Heart left ventricle (tissue), 16 donors: ENCODE measurements around the gene CACNA1D. TPM values are rescaled to one million over a fixed set of nuclear protein-coding genes. Genes with fewer than 3 reads are reported as not detected.

Experiments
- ATAC-seq, 4 donors: fragments of 200-7000 bp; cut with Tn5 transposase; one replicate each; pipeline ENCODE4 v1.9.1; 2020 to 2022; ENCODE audit warnings: moderate library complexity in 4 of 4, mild to moderate bottlenecking in 3 of 4, moderate number of reproducible peaks in 1 of 4
- DNase-seq, 5 donors: peaks; one replicate each; pipeline ENCODE4 v3.0.0-alpha.2; 2020
- H3K27ac ChIP-seq, 12 donors: fragments of 200-600 bp; sonication (generic) in 4 of 12; one replicate each; pipeline versions ENCODE4 v1.5.0 to v1.8.0; 2016 to 2022; ENCODE audit warnings: mild to moderate bottlenecking in 2 of 12
- H3K27me3 ChIP-seq, 9 donors: fragments of 200-600 bp; sonication (generic) in 2 of 9; one replicate each; pipeline versions ENCODE4 v1.5.1 to v1.8.0; 2016 to 2022; ENCODE audit warnings: mild to moderate bottlenecking in 3 of 9
- H3K36me3 ChIP-seq, 9 donors: fragments of 200-600 bp; sonication (generic) in 2 of 9; one replicate each; pipeline versions ENCODE4 v1.5.0 to v1.8.0; 2018 to 2022; ENCODE audit warnings: mild to moderate bottlenecking in 2 of 9
- H3K4me1 ChIP-seq, 12 donors: fragments of 200-600 bp; sonication (generic) in 4 of 12; one replicate each; pipeline versions ENCODE4 v1.5.0 to v1.8.0; 2016 to 2022; ENCODE audit warnings: mild to moderate bottlenecking in 3 of 12
- H3K4me3 ChIP-seq, 12 donors: fragments of 200-600 bp; sonication (generic) in 4 of 12; one replicate each; pipeline versions ENCODE4 v1.5.0 to v1.8.0; 2017 to 2022; ENCODE audit warnings: mild to moderate bottlenecking in 9 of 12, moderate library complexity in 4 of 12
- H3K9me3 ChIP-seq, 12 donors: fragments of 200-600 bp; sonication (generic) in 4 of 12; one replicate each; pipeline versions ENCODE4 v1.5.0 to v1.8.0; 2016 to 2022; ENCODE audit warnings: mild to moderate bottlenecking in 1 of 12
- POLR2A ChIP-seq, 2 donors: fragments of 450-650 bp; IDR thresholded peaks; one replicate each; pipeline ENCODE4 v1.6.1; 2017; ENCODE audit warnings: antibody characterized with exemption in 2 of 2, mild to moderate bottlenecking in 2 of 2, moderate library complexity in 2 of 2
- WGBS, 4 donors: extraction: QIAGEN DNeasy Blood & Tissue Kit in 2 of 4; methylation state at CpG; one replicate each; pipeline versions ENCODE4 v1.1.5 to v1.1.7; 2013 to 2018; 5-methylcytosine and 5-hydroxymethylcytosine counted together
- intact Hi-C, 10 donors: fragments of 100-400 bp; cut with DNase I; formaldehyde crosslinking; loops; one replicate each; pipeline versions ENCODE4 v1.11.1 to v1.14.2; 2022
- polyA plus RNA-seq, 2 donors: library from polyadenylated mRNA; stranded (reverse); fragments of 200-250 nt; gene quantifications; one replicate each; pipeline ENCODE4 v1.2.3, GENCODE V29; 2013
- total RNA-seq, 9 donors: library from RNA; depleted of rRNA in 2 of 9; stranded (reverse); fragments of >200 nt in 2 of 9; fragmentation: NEBNext Ultra II Directional in 3 of 9; extraction: Animal tissue kit (Norgen Biotek cat#: 25700) in 3 of 9; gene quantifications; one replicate each; pipeline versions ENCODE4 v1.1.0 to v1.2.4, GENCODE V29; 2016 to 2023
- TF ChIP-seq, protein P1 (sequence below), 12 donors: fragments of 200-600 bp; sonication (generic) in 4 of 12; IDR thresholded peaks; one replicate each; pipeline versions ENCODE4 v1.5.0 to v1.8.0; 2018 to 2022; ENCODE audit warnings: antibody characterized with exemption in 12 of 12, mild to moderate bottlenecking in 5 of 12
- donor health status: ischemic (EF 13 %, LVEDD 7.1; RV severe dilation, severe dysfunction).
- donor health status: healthy with polysubstance abuse.
- donor health status: DM: no; HTN: yes; CAD: no.
- donor health status: DM: no; HTN: no; CAD: no.
- donor health status: ischemic (EF 25% LVEDD 6.9; RV normal size, moderate dysfunction).
- donor health status: ischemic (EF 25% LVEDD 5.7; RV mildly dilated, moderate dysfunction).
- donor health status: healthy.
- donor health status: DM: yes; HTN: yes; CAD: no.
- donor health status: ischemic (EF 35%, LVEDD 5.7; RV mildly dilated, moderate dysfunction).
- donor health status: nonischemic (EF 11% LVEDD 7.7; RV severe dilation, severe dysfunction).
- donor health status: DM: yes; HTN: yes; CAD: no.
- donor health status: PGD.
- donor health status: ischemic (EF 29% LVEDD 5.4; RV normal size, mild dysfunction).
- donor health status: nonischemic (EF 23%, LVEDD 6.1; RV moderate dilation, normal function).

Gene CACNA1D
- total and polyA plus RNA-seq, 11 donors, result 0.06 to 2.4 (median 0.40) TPM; not detected in 1

DNA sequence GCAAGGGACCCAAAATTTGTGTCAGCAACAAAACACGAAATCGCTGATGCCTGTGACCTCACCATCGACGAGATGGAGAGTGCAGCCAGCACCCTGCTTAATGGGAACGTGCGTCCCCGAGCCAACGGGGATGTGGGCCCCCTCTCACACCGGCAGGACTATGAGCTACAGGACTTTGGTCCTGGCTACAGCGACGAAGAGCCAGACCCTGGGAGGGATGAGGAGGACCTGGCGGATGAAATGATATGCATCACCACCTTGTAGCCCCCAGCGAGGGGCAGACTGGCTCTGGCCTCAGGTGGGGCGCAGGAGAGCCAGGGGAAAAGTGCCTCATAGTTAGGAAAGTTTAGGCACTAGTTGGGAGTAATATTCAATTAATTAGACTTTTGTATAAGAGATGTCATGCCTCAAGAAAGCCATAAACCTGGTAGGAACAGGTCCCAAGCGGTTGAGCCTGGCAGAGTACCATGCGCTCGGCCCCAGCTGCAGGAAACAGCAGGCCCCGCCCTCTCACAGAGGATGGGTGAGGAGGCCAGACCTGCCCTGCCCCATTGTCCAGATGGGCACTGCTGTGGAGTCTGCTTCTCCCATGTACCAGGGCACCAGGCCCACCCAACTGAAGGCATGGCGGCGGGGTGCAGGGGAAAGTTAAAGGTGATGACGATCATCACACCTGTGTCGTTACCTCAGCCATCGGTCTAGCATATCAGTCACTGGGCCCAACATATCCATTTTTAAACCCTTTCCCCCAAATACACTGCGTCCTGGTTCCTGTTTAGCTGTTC, 316.9 kb downstream of the CACNA1D start:
- Histone ChIP-seq H3K27ac (no peak overlapping the region), H3K4me3 (no peak overlapping the region), H3K36me3 (no peaks in the 10 kb centered on the region), H3K9me3 (no peaks in the 10 kb centered on the region), H3K4me1 (peaks cover 0 to 15% (median 8%) of the 10 kb centered on the region in 12 donors), H3K27me3 (no peaks in the 10 kb centered on the region)
- TF ChIP-seq, protein P1, sequence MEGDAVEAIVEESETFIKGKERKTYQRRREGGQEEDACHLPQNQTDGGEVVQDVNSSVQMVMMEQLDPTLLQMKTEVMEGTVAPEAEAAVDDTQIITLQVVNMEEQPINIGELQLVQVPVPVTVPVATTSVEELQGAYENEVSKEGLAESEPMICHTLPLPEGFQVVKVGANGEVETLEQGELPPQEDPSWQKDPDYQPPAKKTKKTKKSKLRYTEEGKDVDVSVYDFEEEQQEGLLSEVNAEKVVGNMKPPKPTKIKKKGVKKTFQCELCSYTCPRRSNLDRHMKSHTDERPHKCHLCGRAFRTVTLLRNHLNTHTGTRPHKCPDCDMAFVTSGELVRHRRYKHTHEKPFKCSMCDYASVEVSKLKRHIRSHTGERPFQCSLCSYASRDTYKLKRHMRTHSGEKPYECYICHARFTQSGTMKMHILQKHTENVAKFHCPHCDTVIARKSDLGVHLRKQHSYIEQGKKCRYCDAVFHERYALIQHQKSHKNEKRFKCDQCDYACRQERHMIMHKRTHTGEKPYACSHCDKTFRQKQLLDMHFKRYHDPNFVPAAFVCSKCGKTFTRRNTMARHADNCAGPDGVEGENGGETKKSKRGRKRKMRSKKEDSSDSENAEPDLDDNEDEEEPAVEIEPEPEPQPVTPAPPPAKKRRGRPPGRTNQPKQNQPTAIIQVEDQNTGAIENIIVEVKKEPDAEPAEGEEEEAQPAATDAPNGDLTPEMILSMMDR (IDR thresholded peaks at IDR 0.05), result no peak
- TF ChIP-seq POLR2A (IDR thresholded peaks at IDR 0.05), result no peak
- intact Hi-C loops, result no loop called here
- 88 to 91% (median 89%) methylated on average over 23 to 24 of the region's 24 CpGs for WGBS, 4 donors
- ATAC-seq (no peak), DNase-seq (no peak)

DNA sequence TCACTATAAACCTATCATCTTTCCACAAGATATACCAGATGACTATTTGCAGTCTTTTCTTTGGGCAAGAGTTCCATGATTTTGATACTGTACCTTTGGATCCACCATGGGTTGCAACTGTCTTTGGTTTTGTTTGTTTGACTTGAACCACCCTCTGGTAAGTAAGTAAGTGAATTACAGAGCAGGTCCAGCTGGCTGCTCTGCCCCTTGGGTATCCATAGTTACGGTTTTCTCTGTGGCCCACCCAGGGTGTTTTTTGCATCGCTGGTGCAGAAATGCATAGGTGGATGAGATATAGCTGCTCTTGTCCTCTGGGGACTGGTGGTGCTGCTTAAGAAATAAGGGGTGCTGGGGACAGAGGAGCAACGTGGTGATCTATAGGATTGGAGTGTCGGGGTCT, 318.0 kb downstream of the CACNA1D start:
- TF ChIP-seq POLR2A (IDR thresholded peaks at IDR 0.05), result no peak
- TF ChIP-seq, protein P1 (IDR thresholded peaks at IDR 0.05), result no peak
- DNase-seq (no peak), ATAC-seq (no peak)
- Histone ChIP-seq H3K36me3 (no peaks in the 10 kb centered on the region), H3K4me1 (peaks cover 0 to 4% (median under 1%) of the 10 kb centered on the region in 12 donors), H3K4me3 (no peak overlapping the region), H3K27me3 (no peaks in the 10 kb centered on the region), H3K27ac (no peak overlapping the region), H3K9me3 (no peaks in the 10 kb centered on the region)
- intact Hi-C loops, result no loop called here
- WGBS, 4 donors, result 74 to 78% (median 76%) methylated on average over 4 of the region's 4 CpGs

DNA sequence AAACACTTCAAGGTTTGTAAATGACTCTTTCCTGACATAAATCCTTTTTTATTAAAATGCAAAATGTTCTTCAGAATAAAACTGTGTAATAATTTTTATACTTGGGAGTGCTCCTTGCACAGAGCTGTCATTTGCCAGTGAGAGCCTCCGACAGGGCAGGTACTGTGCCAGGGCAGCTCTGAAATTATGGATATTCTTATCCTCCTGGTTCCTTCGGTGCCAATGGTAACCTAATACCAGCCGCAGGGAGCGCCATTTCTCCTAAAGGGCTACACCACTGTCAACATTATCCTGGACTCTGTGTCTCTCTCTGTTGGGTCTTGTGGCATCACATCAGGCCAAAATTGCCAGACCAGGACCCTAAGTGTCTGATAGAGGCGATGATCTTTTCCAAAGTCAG, 318.8 kb downstream of the CACNA1D start:
- ATAC-seq (peak; percentile 47 to 73 (median 58)), DNase-seq (no peak)
- Histone ChIP-seq H3K9me3 (no peaks in the 10 kb centered on the region), H3K27me3 (no peaks in the 10 kb centered on the region), H3K27ac (no peak overlapping the region), H3K4me1 (no peaks in the 10 kb centered on the region), H3K4me3 (no peak overlapping the region), H3K36me3 (no peaks in the 10 kb centered on the region)
- intact Hi-C loops, result no loop called here
- no peak for TF ChIP-seq POLR2A (IDR thresholded peaks at IDR 0.05)
- TF ChIP-seq, protein P1 (IDR thresholded peaks at IDR 0.05), result peak in 2 of 12 donors; percentile 10 to 16
- 68 to 86% (median 73%) methylated on average over 5 of the region's 5 CpGs for WGBS, 4 donors

DNA sequence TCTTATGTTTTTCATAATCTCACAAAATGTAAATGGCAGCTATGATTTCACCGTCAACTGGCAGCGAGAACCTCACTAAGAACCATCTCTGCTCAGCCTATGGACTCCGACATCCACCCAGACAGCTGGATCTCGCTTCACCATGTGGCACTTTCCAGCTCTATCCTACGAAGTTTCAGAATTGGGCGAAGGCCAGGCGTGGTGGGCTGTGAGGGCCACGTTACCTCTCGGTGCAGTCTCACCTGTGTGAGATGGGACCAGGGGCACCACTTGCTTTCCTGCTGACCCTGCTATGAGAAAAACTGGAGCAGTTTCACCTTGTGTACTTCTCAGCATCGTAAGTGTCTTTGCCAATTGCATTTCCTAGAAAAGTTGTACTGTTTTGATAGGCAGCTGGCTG, 319.5 kb downstream of the CACNA1D start:
- Histone ChIP-seq H3K4me3 (no peak overlapping the region), H3K36me3 (no peaks in the 10 kb centered on the region), H3K27me3 (no peaks in the 10 kb centered on the region), H3K9me3 (no peaks in the 10 kb centered on the region), H3K4me1 (no peaks in the 10 kb centered on the region), H3K27ac (no peak overlapping the region)
- ATAC-seq, result no peak
- intact Hi-C loops, result no loop called here
- 84 to 88% (median 85%) methylated on average over 10 of the region's 10 CpGs for WGBS, 4 donors
- DNase-seq, result no peak
- TF ChIP-seq, protein P1 (IDR thresholded peaks at IDR 0.05), result no peak
- TF ChIP-seq POLR2A (IDR thresholded peaks at IDR 0.05), result no peak
